Measurements from ENCODE around the gene NRDE2.

The NRDE2 gene

DNA sequence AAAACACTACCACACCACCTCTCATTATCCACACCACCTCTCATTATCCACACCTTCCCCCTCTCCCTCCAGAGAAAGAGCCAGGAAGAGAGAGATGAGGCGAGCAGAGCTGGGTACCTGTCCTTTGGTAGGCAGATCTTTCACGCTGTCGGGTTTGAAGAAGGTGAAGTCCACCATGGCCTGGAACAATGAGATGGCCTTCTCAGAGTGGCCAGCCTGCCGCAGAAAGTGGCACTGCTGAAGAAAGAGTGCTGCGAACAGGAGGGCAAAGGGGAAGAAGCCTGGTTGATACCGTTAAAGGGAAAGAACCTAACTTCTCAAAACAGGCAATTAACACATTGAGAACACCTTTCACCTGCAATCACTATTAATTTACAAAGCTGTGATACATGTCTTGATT lies 30.6 kb downstream of the NRDE2 start:
- Histone ChIP-seq H4K20me1 (ENCODE audit: low read depth, low read length) (no peaks in the 10 kb centered on the region), H3F3A (ENCODE audit: insufficient read depth) (0 out of 2 replicates have a peak, but pooled peaks cover 6% of the 10 kb centered on the region), H3K36me3 (ENCODE audit: low read length) (peaks cover 4% of the 10 kb centered on the region; the same call in 1 of the 2 replicates), H3K9ac (ENCODE audit: low read length) (no peak overlapping the region), H2AFZ (ENCODE audit: low read depth, low read length, severe bottlenecking) (no peak overlapping the region), H3K27me3 (ENCODE audit: low read length) (no peaks in the 10 kb centered on the region), H3K27ac (ENCODE audit: low read depth, low read length) (no peak overlapping the region), H3K79me2 (ENCODE audit: insufficient read depth, low read length) (no peaks in the 10 kb centered on the region), H3K4me2 (ENCODE audit: low read depth, low read length, poor library complexity, severe bottlenecking) (no peak overlapping the region), H3K9me2 (replicated peaks; ENCODE audit: insufficient read depth, low read length) (no peaks in the 10 kb centered on the region), H3K4me3 (ENCODE audit: insufficient read depth, low read length, poor library complexity, severe bottlenecking) (no peak overlapping the region), H3K9me3 (ENCODE audit: insufficient read depth, low read length) (no peaks in the 10 kb centered on the region)
- TF ChIP-seq, protein P1, sequence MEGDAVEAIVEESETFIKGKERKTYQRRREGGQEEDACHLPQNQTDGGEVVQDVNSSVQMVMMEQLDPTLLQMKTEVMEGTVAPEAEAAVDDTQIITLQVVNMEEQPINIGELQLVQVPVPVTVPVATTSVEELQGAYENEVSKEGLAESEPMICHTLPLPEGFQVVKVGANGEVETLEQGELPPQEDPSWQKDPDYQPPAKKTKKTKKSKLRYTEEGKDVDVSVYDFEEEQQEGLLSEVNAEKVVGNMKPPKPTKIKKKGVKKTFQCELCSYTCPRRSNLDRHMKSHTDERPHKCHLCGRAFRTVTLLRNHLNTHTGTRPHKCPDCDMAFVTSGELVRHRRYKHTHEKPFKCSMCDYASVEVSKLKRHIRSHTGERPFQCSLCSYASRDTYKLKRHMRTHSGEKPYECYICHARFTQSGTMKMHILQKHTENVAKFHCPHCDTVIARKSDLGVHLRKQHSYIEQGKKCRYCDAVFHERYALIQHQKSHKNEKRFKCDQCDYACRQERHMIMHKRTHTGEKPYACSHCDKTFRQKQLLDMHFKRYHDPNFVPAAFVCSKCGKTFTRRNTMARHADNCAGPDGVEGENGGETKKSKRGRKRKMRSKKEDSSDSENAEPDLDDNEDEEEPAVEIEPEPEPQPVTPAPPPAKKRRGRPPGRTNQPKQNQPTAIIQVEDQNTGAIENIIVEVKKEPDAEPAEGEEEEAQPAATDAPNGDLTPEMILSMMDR (IDR thresholded peaks at IDR 0.05; ENCODE audit: insufficient read depth, low read length, poor library complexity, severe bottlenecking), result no peak
- TF ChIP-seq EZH2phosphoT487 (conservative IDR thresholded peaks at IDR 0.05; ENCODE audit: low read length), result no peak

DNA sequence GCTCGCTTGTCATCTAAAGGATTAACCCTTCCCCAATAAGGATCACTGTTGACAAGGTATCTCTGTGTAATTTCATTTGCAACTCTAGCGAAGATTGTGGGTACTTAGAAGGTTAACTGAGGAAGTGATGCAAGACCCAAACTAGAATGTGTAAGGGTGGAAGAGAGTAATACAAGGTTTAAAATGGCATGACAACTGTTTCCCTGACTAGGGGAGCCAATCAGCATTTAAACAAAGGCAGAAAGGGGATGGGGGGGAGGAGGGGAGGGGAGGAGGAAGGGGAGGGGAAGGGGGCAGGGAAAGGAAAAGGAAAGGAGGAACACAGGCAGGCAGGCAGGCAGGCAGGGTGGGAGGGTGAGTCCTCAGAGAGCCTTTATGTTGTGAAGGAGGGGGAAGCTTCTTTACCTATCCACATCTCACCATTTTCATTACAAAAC lies 31.1 kb downstream of the NRDE2 start:
- H3K79me2 ChIP-seq (ENCODE audit: insufficient read depth, low read length), result no peaks in the 10 kb centered on the region
- no peak overlapping the region for H3K9ac ChIP-seq (ENCODE audit: low read length)
- no peak overlapping the region for H2AFZ ChIP-seq (ENCODE audit: low read depth, low read length, severe bottlenecking)
- H3K9me2 ChIP-seq (replicated peaks; ENCODE audit: insufficient read depth, low read length), result no peaks in the 10 kb centered on the region
- H3K27ac ChIP-seq (ENCODE audit: low read depth, low read length), result no peak overlapping the region
- no peaks in the 10 kb centered on the region for H3K27me3 ChIP-seq (ENCODE audit: low read length)
- no peak overlapping the region for H3K4me3 ChIP-seq (ENCODE audit: insufficient read depth, low read length, poor library complexity, severe bottlenecking)
- H3F3A ChIP-seq (ENCODE audit: insufficient read depth), result 0 out of 2 replicates have a peak, but pooled peaks cover 6% of the 10 kb centered on the region
- H4K20me1 ChIP-seq (ENCODE audit: low read depth, low read length), result no peaks in the 10 kb centered on the region
- no peak for TF ChIP-seq EZH2phosphoT487 (conservative IDR thresholded peaks at IDR 0.05; ENCODE audit: low read length)
- TF ChIP-seq, protein P1 (IDR thresholded peaks at IDR 0.05; ENCODE audit: insufficient read depth, low read length, poor library complexity, severe bottlenecking), result no peak
- H3K9me3 ChIP-seq (ENCODE audit: insufficient read depth, low read length), result no peaks in the 10 kb centered on the region
- H3K36me3 ChIP-seq (ENCODE audit: low read length), result peaks cover 4% of the 10 kb centered on the region; the same call in 1 of the 2 replicates
- no peak overlapping the region for H3K4me2 ChIP-seq (ENCODE audit: low read depth, low read length, poor library complexity, severe bottlenecking)

DNA sequence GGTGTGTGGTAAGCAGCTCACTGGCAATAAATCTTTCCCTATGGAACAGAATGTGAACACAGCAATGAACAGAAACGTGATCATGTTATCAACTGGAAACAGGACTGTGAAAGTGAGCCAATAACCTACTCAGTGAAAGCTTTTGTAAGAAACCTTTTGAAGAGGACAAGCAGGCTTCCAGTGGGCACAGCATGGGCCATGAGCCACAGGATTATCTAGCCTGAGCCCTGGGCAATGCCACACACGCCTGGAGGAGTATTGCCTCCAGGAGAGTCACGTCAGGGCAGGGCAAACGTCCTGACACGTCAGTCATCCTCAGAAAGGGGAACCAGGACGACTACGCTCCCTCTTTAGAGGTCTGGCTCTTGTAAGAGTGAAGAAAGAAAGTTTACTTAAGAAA lies 32.3 kb downstream of the NRDE2 start:
- H3K27me3 ChIP-seq (ENCODE audit: low read length), result no peaks in the 10 kb centered on the region
- no peak overlapping the region for H2AFZ ChIP-seq (ENCODE audit: low read depth, low read length, severe bottlenecking)
- no peak for TF ChIP-seq EZH2phosphoT487 (conservative IDR thresholded peaks at IDR 0.05; ENCODE audit: low read length)
- TF ChIP-seq, protein P1 (IDR thresholded peaks at IDR 0.05; ENCODE audit: insufficient read depth, low read length, poor library complexity, severe bottlenecking), result no peak
- 0 out of 2 replicates have a peak, but pooled peaks cover 6% of the 10 kb centered on the region for H3F3A ChIP-seq (ENCODE audit: insufficient read depth)
- no peak overlapping the region for H3K4me2 ChIP-seq (ENCODE audit: low read depth, low read length, poor library complexity, severe bottlenecking)
- no peak overlapping the region for H3K9ac ChIP-seq (ENCODE audit: low read length)
- H3K27ac ChIP-seq (ENCODE audit: low read depth, low read length), result no peak overlapping the region
- no peak overlapping the region for H3K4me3 ChIP-seq (ENCODE audit: insufficient read depth, low read length, poor library complexity, severe bottlenecking)
- H3K36me3 ChIP-seq (ENCODE audit: low read length), result peaks cover 4% of the 10 kb centered on the region; the same call in 1 of the 2 replicates
- no peaks in the 10 kb centered on the region for H3K9me3 ChIP-seq (ENCODE audit: insufficient read depth, low read length)
- H3K79me2 ChIP-seq (ENCODE audit: insufficient read depth, low read length), result no peaks in the 10 kb centered on the region
- no peaks in the 10 kb centered on the region for H4K20me1 ChIP-seq (ENCODE audit: low read depth, low read length)
- H3K9me2 ChIP-seq (replicated peaks; ENCODE audit: insufficient read depth, low read length), result no peaks in the 10 kb centered on the region
